GM12878 (cell line): ENCODE measurements around the gene PARG.
"Not testable (repeated sequence)": the region's sequence is repeated elsewhere in the genome, so short reads cannot be mapped to it uniquely, and the experiment has no call there.

ENCODE experiments used
- CHD4 ChIP-seq: fragments of 200-600 bp; sonication (generic); IDR thresholded peaks from 2 replicates; pipeline ENCODE4 v1.6.1; 2016; ENCODE audit warnings: mild to moderate bottlenecking
- STAT1 ChIP-seq: fragments of 450-650 bp; conservative IDR thresholded peaks from 2 replicates; pipeline ENCODE4 v1.6.1; 2014; ENCODE audit warnings: antibody characterized with exemption, mild to moderate bottlenecking
- YY1 ChIP-seq: IDR thresholded peaks from 2 replicates; pipeline ENCODE4 v1.6.1; 2011; ENCODE audit warnings: low read depth, mild to moderate bottlenecking, low read length
- TF ChIP-seq, protein P1 (sequence below): IDR thresholded peaks from 2 replicates; pipeline ENCODE4 v1.6.1; 2011; ENCODE audit warnings: low read depth, low read length, improper control_type of control experiment, borderline replicate concordance
- TF ChIP-seq, protein P2 (sequence below), 3 experiments: IDR thresholded peaks in 2 of 3; conservative IDR thresholded peaks in 1 of 3; 2 replicates each; pipeline ENCODE4 v1.5.1; 2011; ENCODE audit warnings: low read depth in 3 of 3, low read length in 3 of 3, mild to moderate bottlenecking in 3 of 3, control low read depth in 2 of 3, moderate library complexity in 2 of 3, inconsistent platforms in 1 of 3, mixed read lengths in 1 of 3; ENCODE audit not compliant: control insufficient read depth in 2 of 3, insufficient read depth in 1 of 3; ENCODE audit errors: extremely low read depth in 1 of 3

DNA sequence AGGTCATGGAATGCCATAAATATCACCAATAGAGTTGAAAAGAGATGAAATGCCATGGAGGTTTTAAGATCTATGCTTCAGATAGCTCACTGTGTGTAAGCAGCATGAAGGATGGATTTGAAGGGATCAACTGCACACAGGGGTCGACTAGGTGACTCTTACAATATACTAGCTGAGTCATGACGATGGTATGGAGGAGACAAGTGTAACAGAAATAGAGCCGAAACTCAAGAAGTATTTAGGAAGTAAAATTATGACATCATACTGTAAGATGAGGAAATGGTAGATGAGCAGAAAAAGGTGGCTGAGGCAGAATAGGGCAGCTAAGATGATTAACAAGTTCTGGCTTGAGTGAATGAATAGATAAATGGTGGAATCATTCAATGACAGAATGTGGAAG, 38.0 kb downstream of the PARG start:
- TF ChIP-seq, protein P1, sequence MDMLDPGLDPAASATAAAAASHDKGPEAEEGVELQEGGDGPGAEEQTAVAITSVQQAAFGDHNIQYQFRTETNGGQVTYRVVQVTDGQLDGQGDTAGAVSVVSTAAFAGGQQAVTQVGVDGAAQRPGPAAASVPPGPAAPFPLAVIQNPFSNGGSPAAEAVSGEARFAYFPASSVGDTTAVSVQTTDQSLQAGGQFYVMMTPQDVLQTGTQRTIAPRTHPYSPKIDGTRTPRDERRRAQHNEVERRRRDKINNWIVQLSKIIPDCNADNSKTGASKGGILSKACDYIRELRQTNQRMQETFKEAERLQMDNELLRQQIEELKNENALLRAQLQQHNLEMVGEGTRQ, result not testable (repeated sequence)
- TF ChIP-seq YY1, CHD4, STAT1: not testable (repeated sequence)
- TF ChIP-seq, protein P2, sequence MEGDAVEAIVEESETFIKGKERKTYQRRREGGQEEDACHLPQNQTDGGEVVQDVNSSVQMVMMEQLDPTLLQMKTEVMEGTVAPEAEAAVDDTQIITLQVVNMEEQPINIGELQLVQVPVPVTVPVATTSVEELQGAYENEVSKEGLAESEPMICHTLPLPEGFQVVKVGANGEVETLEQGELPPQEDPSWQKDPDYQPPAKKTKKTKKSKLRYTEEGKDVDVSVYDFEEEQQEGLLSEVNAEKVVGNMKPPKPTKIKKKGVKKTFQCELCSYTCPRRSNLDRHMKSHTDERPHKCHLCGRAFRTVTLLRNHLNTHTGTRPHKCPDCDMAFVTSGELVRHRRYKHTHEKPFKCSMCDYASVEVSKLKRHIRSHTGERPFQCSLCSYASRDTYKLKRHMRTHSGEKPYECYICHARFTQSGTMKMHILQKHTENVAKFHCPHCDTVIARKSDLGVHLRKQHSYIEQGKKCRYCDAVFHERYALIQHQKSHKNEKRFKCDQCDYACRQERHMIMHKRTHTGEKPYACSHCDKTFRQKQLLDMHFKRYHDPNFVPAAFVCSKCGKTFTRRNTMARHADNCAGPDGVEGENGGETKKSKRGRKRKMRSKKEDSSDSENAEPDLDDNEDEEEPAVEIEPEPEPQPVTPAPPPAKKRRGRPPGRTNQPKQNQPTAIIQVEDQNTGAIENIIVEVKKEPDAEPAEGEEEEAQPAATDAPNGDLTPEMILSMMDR (IDR thresholded peaks at IDR 0.05 in 2 of 3, conservative IDR thresholded peaks at IDR 0.05 in 1 of 3; ENCODE audit: control insufficient read depth in 2 of 3, extremely low read depth in 1 of 3, insufficient read depth in 1 of 3, low read depth in 3 of 3, low read length in 3 of 3), result not testable (repeated sequence)
